Activated T-helper 2 cell treated with anti-CD3 and anti-CD28 coated beads, Interferon-gamma antibody, Interleukin-2, Interleukin-4, amounts not matched to agents 10 μg/mL and 5 μg/mL and 100 μg/mL, durations not matched to agents 14 hours and 24 hours and 36 hours (primary cell): ENCODE results near the gene LTBP1. TPM values are rescaled to one million over a fixed set of nuclear protein-coding genes. Genes with fewer than 3 reads are reported as not detected.

Experiments used
- DNase-seq: peaks from one replicate; pipeline ENCODE4 v3.0.0; 2021; ENCODE audit warnings: low spot score
- H3K27ac Mint-ChIP-seq: one replicate; pipeline ENCODE4 v1.8.0; 2021; ENCODE audit warnings: mixed read lengths
- H3K27me3 Mint-ChIP-seq: one replicate; pipeline ENCODE4 v1.8.0; 2021; ENCODE audit warnings: low read depth, mixed read lengths
- H3K36me3 Mint-ChIP-seq: one replicate; pipeline ENCODE4 v1.8.0; 2021; ENCODE audit warnings: low read depth, mixed read lengths
- H3K4me1 Mint-ChIP-seq: one replicate; pipeline ENCODE4 v1.8.0; 2021; ENCODE audit warnings: low read depth, mixed read lengths
- H3K4me3 Mint-ChIP-seq: one replicate; pipeline ENCODE4 v1.8.0; 2021; ENCODE audit warnings: low read depth, mild to moderate bottlenecking, moderate library complexity, mixed read lengths
- H3K9me3 Mint-ChIP-seq: one replicate; pipeline ENCODE4 v1.8.0; 2021; ENCODE audit warnings: mixed read lengths
- intact Hi-C: fragments of 100-400 bp; cut with micrococcal nuclease; formaldehyde crosslinking; loops from one replicate; pipeline ENCODE4 v1.15.1; 2023
- total RNA-seq: library from RNA; stranded (reverse); gene quantifications from 2 replicates; pipeline ENCODE4 v1.2.3, GENCODE V29; 2022

LTBP1 gene
- total RNA-seq, 1 donor from 2014 or later, result 0.82 TPM

- intact Hi-C loops, result no loop called here
- Mint-ChIP-seq H3K27me3 (peaks cover 2% of the 10 kb centered on the region), H3K36me3 (no peaks in the 10 kb centered on the region), H3K9me3 (no peaks in the 10 kb centered on the region), H3K4me3 (no peak overlapping the region), H3K4me1 (no peaks in the 10 kb centered on the region), H3K27ac (no peak overlapping the region)
- DNase-seq, result no peak
Measured at GRCh38 chr2:32988525-32988924, 41.8 kb downstream of the LTBP1 start.

- H3K27ac Mint-ChIP-seq, result no peak overlapping the region
Measured at GRCh38 chr2:32990556-32990955, 43.8 kb downstream of the LTBP1 start.

GRCh38 chr2:32991091-32991845, 44.5 kb downstream of the LTBP1 start:
- Mint-ChIP-seq H3K4me1 (no peaks in the 10 kb centered on the region), H3K9me3 (no peaks in the 10 kb centered on the region), H3K36me3 (no peaks in the 10 kb centered on the region), H3K27me3 (no peaks in the 10 kb centered on the region), H3K27ac (no peak overlapping the region), H3K4me3 (no peak overlapping the region)
- no peak for DNase-seq
- intact Hi-C loops, result no loop called here

More at GRCh38 chr2:32990556-32990955, 43.8 kb downstream of the LTBP1 start:
- intact Hi-C loops, result no loop called here
- H3K4me3 Mint-ChIP-seq, result no peak overlapping the region
- no peaks in the 10 kb centered on the region for H3K9me3 Mint-ChIP-seq
- H3K27me3 Mint-ChIP-seq, result peaks cover 2% of the 10 kb centered on the region
- no peak for DNase-seq
- no peaks in the 10 kb centered on the region for H3K36me3 Mint-ChIP-seq
- H3K4me1 Mint-ChIP-seq, result no peaks in the 10 kb centered on the region

- H3K4me3 Mint-ChIP-seq, result no peak overlapping the region
- no peak for DNase-seq
- H3K27me3 Mint-ChIP-seq, result no peaks in the 10 kb centered on the region
- intact Hi-C loops, result no loop called here
- no peaks in the 10 kb centered on the region for H3K36me3 Mint-ChIP-seq
- no peaks in the 10 kb centered on the region for H3K4me1 Mint-ChIP-seq
- no peaks in the 10 kb centered on the region for H3K9me3 Mint-ChIP-seq
- no peak overlapping the region for H3K27ac Mint-ChIP-seq
Measured at GRCh38 chr2:32993005-32993539, 46.3 kb downstream of the LTBP1 start.

- Mint-ChIP-seq H3K27ac (no peak overlapping the region), H3K4me3 (no peak overlapping the region)
Measured at GRCh38 chr2:32997705-32998104, 51.0 kb downstream of the LTBP1 start.

DNA sequence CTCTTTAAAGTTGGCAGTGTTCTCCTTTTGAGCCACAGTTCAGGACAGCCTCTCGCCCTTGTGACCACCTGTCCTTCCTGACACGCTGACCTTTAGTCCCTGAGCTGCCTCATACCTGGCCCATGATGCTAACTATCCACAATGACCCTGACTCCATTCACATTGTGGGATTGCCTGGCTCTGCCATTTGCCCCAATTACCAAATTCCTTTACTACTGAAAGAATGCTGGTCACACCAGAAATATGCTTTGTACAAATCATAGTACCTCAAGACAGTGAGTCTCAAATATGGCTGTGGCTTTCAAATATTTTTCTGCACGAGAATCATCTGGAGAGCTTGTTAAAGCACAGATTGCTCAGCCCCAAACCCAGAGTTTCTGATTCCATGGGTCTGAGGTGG, 54.2 kb downstream of the LTBP1 start:
- Mint-ChIP-seq H3K27me3 (no peaks in the 10 kb centered on the region), H3K9me3 (no peaks in the 10 kb centered on the region), H3K27ac (no peak overlapping the region), H3K36me3 (no peaks in the 10 kb centered on the region), H3K4me1 (no peaks in the 10 kb centered on the region), H3K4me3 (no peak overlapping the region)
- no peak for DNase-seq
- intact Hi-C loops, result no loop called here

More at GRCh38 chr2:32997705-32998104, 51.0 kb downstream of the LTBP1 start:
- DNase-seq, result no peak
- no peaks in the 10 kb centered on the region for H3K27me3 Mint-ChIP-seq
- intact Hi-C loops, result no loop called here
- no peaks in the 10 kb centered on the region for H3K9me3 Mint-ChIP-seq
- no peaks in the 10 kb centered on the region for H3K4me1 Mint-ChIP-seq
- no peaks in the 10 kb centered on the region for H3K36me3 Mint-ChIP-seq

DNA sequence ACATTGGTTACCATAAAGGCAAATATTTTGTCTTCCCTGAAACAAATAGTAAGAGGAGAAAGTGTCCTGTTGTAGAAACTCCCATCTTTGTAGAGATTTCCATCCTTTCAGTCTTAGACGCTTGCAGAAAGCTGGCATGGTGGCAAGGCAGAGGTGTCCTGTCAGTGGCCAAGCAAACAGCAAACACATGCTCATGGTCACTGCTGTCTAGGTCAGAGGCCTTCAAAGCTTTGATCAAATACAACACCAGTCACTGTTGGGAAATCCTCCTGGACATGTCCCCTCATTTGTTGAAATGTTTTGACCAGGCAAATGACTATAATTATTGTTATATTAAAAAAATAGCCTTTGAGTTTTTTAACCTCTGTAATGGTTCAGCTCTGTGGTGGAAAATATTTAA, 55.1 kb downstream of the LTBP1 start:
- intact Hi-C loops, result no loop called here
- no peaks in the 10 kb centered on the region for H3K27me3 Mint-ChIP-seq
- no peak for DNase-seq
- no peak overlapping the region for H3K4me3 Mint-ChIP-seq
- no peaks in the 10 kb centered on the region for H3K36me3 Mint-ChIP-seq
- no peaks in the 10 kb centered on the region for H3K4me1 Mint-ChIP-seq
- no peak overlapping the region for H3K27ac Mint-ChIP-seq
- H3K9me3 Mint-ChIP-seq, result no peaks in the 10 kb centered on the region

GRCh38 chr2:33002863-33003262, 56.1 kb downstream of the LTBP1 start:
- intact Hi-C loops, result no loop called here
- H3K4me1 Mint-ChIP-seq, result no peaks in the 10 kb centered on the region
- H3K27ac Mint-ChIP-seq, result no peak overlapping the region
- no peaks in the 10 kb centered on the region for H3K9me3 Mint-ChIP-seq
- no peak for DNase-seq
- no peaks in the 10 kb centered on the region for H3K27me3 Mint-ChIP-seq
- H3K4me3 Mint-ChIP-seq, result no peak overlapping the region
- H3K36me3 Mint-ChIP-seq, result no peaks in the 10 kb centered on the region

GRCh38 chr2:33005057-33005456, 58.3 kb downstream of the LTBP1 start:
- no peaks in the 10 kb centered on the region for H3K9me3 Mint-ChIP-seq
- no peaks in the 10 kb centered on the region for H3K27me3 Mint-ChIP-seq
- H3K4me1 Mint-ChIP-seq, result no peaks in the 10 kb centered on the region
- H3K36me3 Mint-ChIP-seq, result no peaks in the 10 kb centered on the region
- intact Hi-C loops, result no loop called here
- no peak overlapping the region for H3K4me3 Mint-ChIP-seq
- no peak for DNase-seq
- no peak overlapping the region for H3K27ac Mint-ChIP-seq

- no peaks in the 10 kb centered on the region for H3K27me3 Mint-ChIP-seq
- intact Hi-C loops, result no loop called here
- H3K27ac Mint-ChIP-seq, result no peak overlapping the region
- H3K9me3 Mint-ChIP-seq, result no peaks in the 10 kb centered on the region
- no peaks in the 10 kb centered on the region for H3K4me1 Mint-ChIP-seq
- H3K36me3 Mint-ChIP-seq, result no peaks in the 10 kb centered on the region
- no peak overlapping the region for H3K4me3 Mint-ChIP-seq
- no peak for DNase-seq
Measured at GRCh38 chr2:33008716-33009115, 62.0 kb downstream of the LTBP1 start.

DNA sequence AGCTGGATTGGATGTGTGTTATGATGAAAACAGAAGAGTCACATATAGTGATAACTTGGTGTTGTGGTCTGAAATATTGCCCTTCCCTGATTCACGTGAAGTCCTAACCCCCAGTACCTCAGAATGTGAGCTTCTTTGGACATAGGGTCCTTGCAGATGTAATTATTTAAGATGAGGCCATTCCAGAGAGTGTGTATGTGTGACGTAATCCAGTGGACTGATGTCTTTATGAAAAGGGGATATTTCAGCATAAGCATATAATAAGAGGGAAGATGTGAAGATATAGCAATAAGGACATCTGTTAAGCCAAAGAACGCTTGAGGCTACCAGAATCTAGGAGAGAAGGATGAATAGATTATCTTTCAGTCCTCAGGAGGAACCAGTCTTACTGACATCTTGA, 62.5 kb downstream of the LTBP1 start:
- Mint-ChIP-seq H3K36me3 (no peaks in the 10 kb centered on the region), H3K9me3 (no peaks in the 10 kb centered on the region), H3K4me1 (no peaks in the 10 kb centered on the region), H3K4me3 (no peak overlapping the region), H3K27ac (no peak overlapping the region), H3K27me3 (peaks cover 2% of the 10 kb centered on the region)
- no peak for DNase-seq
- intact Hi-C loops, result no loop called here

DNA sequence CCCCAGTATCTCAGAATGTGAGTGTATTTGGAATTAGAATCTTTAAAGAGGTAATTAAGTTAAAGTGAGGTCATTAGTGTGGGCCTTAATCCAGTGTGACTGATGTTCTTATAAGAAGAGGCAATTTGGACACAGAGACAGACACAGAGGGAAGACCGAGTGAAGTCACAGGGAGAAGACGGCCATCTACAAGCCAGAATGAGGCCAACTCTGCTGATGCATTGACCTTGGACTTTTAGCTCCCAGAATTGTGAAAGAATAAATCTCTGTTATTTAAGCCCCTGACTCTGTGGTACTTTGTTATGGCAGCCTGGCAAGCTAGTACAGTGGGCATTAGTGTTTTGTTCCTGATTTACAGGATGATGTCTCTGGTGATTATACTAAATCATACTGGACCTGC, 64.6 kb downstream of the LTBP1 start:
- Mint-ChIP-seq H3K4me3 (no peak overlapping the region), H3K36me3 (no peaks in the 10 kb centered on the region), H3K9me3 (no peaks in the 10 kb centered on the region), H3K4me1 (no peaks in the 10 kb centered on the region), H3K27ac (no peak overlapping the region), H3K27me3 (peaks cover 4% of the 10 kb centered on the region)
- intact Hi-C loops, result no loop called here
- DNase-seq, result no peak

DNA sequence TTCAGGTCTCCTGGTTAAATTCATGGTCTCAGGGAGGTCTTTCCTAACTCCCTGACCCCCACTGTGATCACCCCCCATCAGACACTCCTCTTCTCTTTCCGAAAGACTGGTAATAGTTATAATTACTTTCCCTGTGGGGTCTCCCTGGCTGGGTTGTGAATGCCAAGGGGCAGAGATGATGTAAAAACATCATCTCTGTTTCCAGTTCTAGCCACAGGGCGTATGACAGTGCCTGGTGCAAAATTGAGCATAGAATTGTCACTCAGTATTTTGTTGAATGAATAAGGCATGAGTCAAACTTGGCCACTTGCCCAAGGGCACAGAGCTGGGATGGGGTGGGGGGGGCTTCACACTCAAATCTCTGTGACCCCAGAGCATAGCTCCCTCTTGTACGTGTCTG, 65.2 kb downstream of the LTBP1 start:
- Mint-ChIP-seq H3K4me1 (no peaks in the 10 kb centered on the region), H3K9me3 (no peaks in the 10 kb centered on the region), H3K27me3 (peaks cover 4% of the 10 kb centered on the region), H3K4me3 (no peak overlapping the region), H3K36me3 (no peaks in the 10 kb centered on the region), H3K27ac (no peak overlapping the region)
- intact Hi-C loops, result no loop called here
- no peak for DNase-seq
